OCI-LY1 (cell line): ENCODE data around the gene DNAJC7.
A peak's percentile ranks its signal among the peaks of the same experiment; 100 is the strongest.

Experiments
- H2AFZ ChIP-seq: fragments of 200-600 bp; sonication (generic), shearing (Covaris generic); 2 replicates; pipeline ENCODE4 v1.6.0; 2014; ENCODE audit warnings: antibody characterized with exemption, mild to moderate bottlenecking, low read length
- H3F3A ChIP-seq: fragments of 200-600 bp; sonication (generic), shearing (Covaris generic); 2 replicates; pipeline ENCODE4 v1.6.0; 2014; ENCODE audit warnings: mild to moderate bottlenecking, antibody characterized with exemption, low read length, moderate library complexity; ENCODE audit not compliant: insufficient read depth
- H3K27ac ChIP-seq: fragments of 200-600 bp; sonication (generic); 2 replicates; pipeline ENCODE4 v1.5.1; 2014; ENCODE audit warnings: low read length, mixed run types, mild to moderate bottlenecking, low read depth; ENCODE audit not compliant: poor library complexity, severe bottlenecking
- H3K27me3 ChIP-seq: fragments of 200-600 bp; sonication (generic); 2 replicates; pipeline ENCODE4 v1.6.0; 2014; ENCODE audit warnings: antibody characterized with exemption, mild to moderate bottlenecking, low read length, moderate library complexity; ENCODE audit not compliant: insufficient read depth
- H3K36me3 ChIP-seq: fragments of 200-600 bp; sonication (generic); 2 replicates; pipeline ENCODE4 v1.6.1; 2014; ENCODE audit warnings: mild to moderate bottlenecking, antibody characterized with exemption, low read length, moderate library complexity, mixed read lengths; ENCODE audit not compliant: insufficient read depth
- H3K4me1 ChIP-seq: fragments of 200-600 bp; sonication (generic); 2 replicates; pipeline ENCODE4 v1.5.1; 2014; ENCODE audit warnings: mild to moderate bottlenecking, low read length, moderate library complexity; ENCODE audit not compliant: insufficient read depth, severe bottlenecking
- H3K4me2 ChIP-seq: fragments of 200-600 bp; sonication (generic), shearing (Covaris generic); 2 replicates; pipeline ENCODE4 v1.6.1; 2014; ENCODE audit warnings: low read length
- H3K4me3 ChIP-seq: fragments of 200-600 bp; sonication (generic); 2 replicates; pipeline ENCODE4 v1.5.1; 2014; ENCODE audit warnings: low read length, low read depth, mild to moderate bottlenecking, mixed read lengths; ENCODE audit not compliant: poor library complexity, severe bottlenecking
- H3K79me2 ChIP-seq: fragments of 200-600 bp; shearing (Covaris generic); 2 replicates; pipeline ENCODE4 v1.6.1; 2016; ENCODE audit warnings: mixed run types, low read length, mixed read lengths; ENCODE audit not compliant: insufficient read depth
- H3K9ac ChIP-seq: fragments of 200-600 bp; sonication (generic), shearing (Covaris generic); 2 replicates; pipeline ENCODE4 v1.6.1; 2014; ENCODE audit warnings: mild to moderate bottlenecking, low read length, mixed read lengths
- H3K9me2 ChIP-seq: fragments of 200-600 bp; sonication (generic), shearing (Covaris generic); 2 replicates; pipeline ENCODE4 v1.6.1; 2014; ENCODE audit warnings: low read depth, mild to moderate bottlenecking, low read length, mixed read lengths
- H3K9me3 ChIP-seq: fragments of 200-600 bp; shearing (Covaris generic); 2 replicates; pipeline ENCODE4 v1.6.1; 2014; ENCODE audit warnings: low read length, mixed read lengths
- H4K20me1 ChIP-seq: fragments of 200-600 bp; sonication (generic), shearing (Covaris generic); 2 replicates; pipeline ENCODE4 v1.6.0; 2016; ENCODE audit warnings: mild to moderate bottlenecking, low read length; ENCODE audit not compliant: insufficient read depth
- EZH2 ChIP-seq: fragments of 200-600 bp; sonication (generic), shearing (Covaris generic); IDR thresholded peaks from 2 replicates; pipeline ENCODE4 v1.8.0; 2017; ENCODE audit warnings: borderline replicate concordance, mixed run types, mild to moderate bottlenecking, antibody characterized with exemption, low read length, moderate library complexity, mixed read lengths
- TF ChIP-seq, protein P1 (sequence below): fragments of 200-600 bp; sonication (generic), shearing (Covaris generic); IDR thresholded peaks from 2 replicates; pipeline ENCODE4 v1.5.1; 2017; ENCODE audit warnings: mild to moderate bottlenecking, antibody characterized with exemption, low read length, moderate library complexity, mixed read lengths

The DNAJC7 gene

DNA sequence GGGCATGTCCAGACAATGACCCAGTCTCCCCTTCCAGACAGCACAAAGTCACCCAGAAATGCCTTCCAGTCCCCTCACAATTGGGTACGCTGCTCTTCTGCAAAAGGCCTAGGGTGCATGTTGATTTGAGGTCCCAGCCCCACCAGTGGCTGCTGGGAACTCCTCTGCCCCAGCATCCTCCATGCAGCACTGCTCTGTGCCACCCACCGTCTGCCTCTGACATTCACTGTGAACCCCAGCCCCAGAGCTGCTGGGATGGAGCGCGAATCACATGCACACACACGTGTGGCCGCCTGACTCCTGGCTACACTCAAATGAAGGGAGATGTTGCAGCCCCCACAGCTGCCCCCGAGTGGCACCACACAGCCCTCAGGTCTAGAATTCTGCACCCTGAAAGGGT, 34.4 kb upstream of the DNAJC7 start:
- H3F3A ChIP-seq, result no peaks in the 10 kb centered on the region
- no peak overlapping the region for H2AFZ ChIP-seq
- no peak overlapping the region for H3K4me3 ChIP-seq
- peaks cover 31% of the 10 kb centered on the region for H3K27me3 ChIP-seq
- H3K9me3 ChIP-seq, result no peaks in the 10 kb centered on the region
- no peaks in the 10 kb centered on the region for H3K79me2 ChIP-seq
- H3K4me1 ChIP-seq, result peaks cover 5% of the 10 kb centered on the region
- H3K36me3 ChIP-seq, result no peaks in the 10 kb centered on the region; the same call in 1 of the 2 replicates
- TF ChIP-seq, protein P1, sequence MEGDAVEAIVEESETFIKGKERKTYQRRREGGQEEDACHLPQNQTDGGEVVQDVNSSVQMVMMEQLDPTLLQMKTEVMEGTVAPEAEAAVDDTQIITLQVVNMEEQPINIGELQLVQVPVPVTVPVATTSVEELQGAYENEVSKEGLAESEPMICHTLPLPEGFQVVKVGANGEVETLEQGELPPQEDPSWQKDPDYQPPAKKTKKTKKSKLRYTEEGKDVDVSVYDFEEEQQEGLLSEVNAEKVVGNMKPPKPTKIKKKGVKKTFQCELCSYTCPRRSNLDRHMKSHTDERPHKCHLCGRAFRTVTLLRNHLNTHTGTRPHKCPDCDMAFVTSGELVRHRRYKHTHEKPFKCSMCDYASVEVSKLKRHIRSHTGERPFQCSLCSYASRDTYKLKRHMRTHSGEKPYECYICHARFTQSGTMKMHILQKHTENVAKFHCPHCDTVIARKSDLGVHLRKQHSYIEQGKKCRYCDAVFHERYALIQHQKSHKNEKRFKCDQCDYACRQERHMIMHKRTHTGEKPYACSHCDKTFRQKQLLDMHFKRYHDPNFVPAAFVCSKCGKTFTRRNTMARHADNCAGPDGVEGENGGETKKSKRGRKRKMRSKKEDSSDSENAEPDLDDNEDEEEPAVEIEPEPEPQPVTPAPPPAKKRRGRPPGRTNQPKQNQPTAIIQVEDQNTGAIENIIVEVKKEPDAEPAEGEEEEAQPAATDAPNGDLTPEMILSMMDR, result no peak
- TF ChIP-seq EZH2, result no peak
- H3K9ac ChIP-seq, result no peak overlapping the region
- no peak overlapping the region for H3K27ac ChIP-seq
- H3K4me2 ChIP-seq, result no peak overlapping the region
- no peaks in the 10 kb centered on the region for H4K20me1 ChIP-seq
- no peaks in the 10 kb centered on the region for H3K9me2 ChIP-seq

DNA sequence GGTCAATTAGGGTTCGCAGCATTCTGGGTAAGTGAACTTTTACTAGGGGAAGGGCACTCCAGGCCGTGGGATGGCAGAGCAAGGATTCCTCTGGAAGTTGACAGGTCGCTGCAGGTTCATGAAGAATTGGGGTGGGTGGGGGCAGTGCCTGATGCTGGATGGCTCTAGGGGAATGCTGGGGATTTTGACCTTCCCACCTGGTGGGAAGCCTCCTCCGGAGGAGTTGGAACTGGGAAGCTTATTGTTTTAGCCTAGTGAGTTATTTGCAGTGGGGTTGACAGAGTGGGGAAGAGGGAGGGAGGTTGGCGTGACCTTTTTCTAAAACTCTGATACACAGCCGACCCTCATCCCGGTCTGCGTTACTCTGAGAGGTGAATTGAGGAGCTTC, 33.8 kb upstream of the DNAJC7 start:
- Histone ChIP-seq H2AFZ (no peak overlapping the region), H3K27ac (no peak overlapping the region)

DNA sequence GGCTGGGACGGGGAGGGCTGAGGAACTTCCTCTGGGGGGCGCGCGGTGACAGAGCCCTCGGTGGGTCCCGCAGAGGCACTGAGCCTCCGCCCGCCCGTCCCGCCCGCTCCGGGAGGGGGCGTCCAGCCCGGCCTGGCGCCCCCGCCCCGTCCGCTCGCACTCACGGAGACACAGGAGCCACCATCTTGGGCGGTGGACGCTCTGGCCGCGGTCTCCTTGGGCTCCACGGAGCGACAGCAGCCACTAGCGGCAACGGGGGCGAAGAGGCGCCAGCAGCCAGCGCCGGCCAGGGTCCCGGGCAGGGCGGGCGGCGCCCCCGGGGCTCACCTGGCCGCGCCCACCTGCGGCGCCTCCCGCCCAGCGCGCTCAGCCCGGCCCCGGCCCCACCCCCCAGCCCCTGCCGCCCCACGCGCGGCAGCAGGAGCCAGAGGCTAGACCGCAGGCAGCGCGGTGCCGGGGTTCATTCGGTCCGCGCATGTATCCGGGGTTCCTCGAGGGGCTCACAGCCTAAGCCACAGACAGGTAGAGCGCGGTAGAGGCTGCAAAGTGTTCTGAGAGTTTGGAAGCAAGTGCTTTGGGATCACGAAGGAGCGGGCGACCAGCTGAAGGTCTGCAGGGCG, 33.3 kb upstream of the DNAJC7 start, which contains the start of gene C17orf113:
TSS of gene C17orf113 (minus strand) at position 209 of the 620 bp plus-strand sequence. CDS start 7,225 bp downstream, outside the sequence.
- no peak within 1 kb of the TSS for H3K27ac ChIP-seq
- peaks cover 5% of the 10 kb centered on the region for H3K4me1 ChIP-seq
- H3K27me3 ChIP-seq, result peaks cover 21% of the 10 kb centered on the region
- H4K20me1 ChIP-seq, result no peaks in the 10 kb centered on the region
- H3K36me3 ChIP-seq, result no peaks in the 10 kb centered on the region
- TF ChIP-seq, protein P1, result no peak; the same call in 1 of the 2 replicates
- no peak for TF ChIP-seq EZH2
- H3K4me3 ChIP-seq, result peak within 1 kb of the TSS; percentile 51
- no peaks in the 10 kb centered on the region for H3F3A ChIP-seq
- peak within 1 kb of the TSS; percentile 66 for H3K4me2 ChIP-seq
- H3K9me2 ChIP-seq, result no peaks in the 10 kb centered on the region
- no peak within 1 kb of the TSS for H2AFZ ChIP-seq
- H3K9me3 ChIP-seq, result no peaks in the 10 kb centered on the region
- no peaks in the 10 kb centered on the region for H3K79me2 ChIP-seq
- peak within 1 kb of the TSS; percentile 40; the same call in 1 of the 2 replicates for H3K9ac ChIP-seq

More for the DNA sequence above, 33.8 kb upstream of the DNAJC7 start:
- no peaks in the 10 kb centered on the region for H3K9me3 ChIP-seq
- TF ChIP-seq, protein P1, result no peak
- no peak for TF ChIP-seq EZH2
- H4K20me1 ChIP-seq, result no peaks in the 10 kb centered on the region
- peaks cover 25% of the 10 kb centered on the region for H3K27me3 ChIP-seq
- no peaks in the 10 kb centered on the region; the same call in 1 of the 2 replicates for H3K36me3 ChIP-seq
- H3K79me2 ChIP-seq, result no peaks in the 10 kb centered on the region
- H3K9ac ChIP-seq, result no peak overlapping the region
- peaks cover 5% of the 10 kb centered on the region for H3K4me1 ChIP-seq
- H3K9me2 ChIP-seq, result no peaks in the 10 kb centered on the region
- H3F3A ChIP-seq, result no peaks in the 10 kb centered on the region
- H3K4me2 ChIP-seq, result no peak overlapping the region
- H3K4me3 ChIP-seq, result no peak overlapping the region
